Hematopoietic multipotent progenitor cell (in vitro differentiated cells): ENCODE data around the gene MICALL2. TPM values are rescaled to one million over a fixed set of nuclear protein-coding genes. Genes with fewer than 3 reads are reported as not detected.

Experiments
- DNase-seq, 3 donors: peaks; one replicate each; pipeline ENCODE4 v3.0.0-alpha.2; 2011 to 2015; ENCODE audit warnings: low read depth in 2 of 3, low spot score in 2 of 3
- total RNA-seq: library from RNA; depleted of rRNA; stranded (reverse); fragments of >200 nt; gene quantifications from one replicate; pipeline ENCODE4 v1.2.3, GENCODE V29; 2012

MICALL2 gene
- total RNA-seq, 1 donor = 8.1 TPM

- no peak for DNase-seq
These were observed 34.3 kb upstream of the MICALL2 start for GRCh38 chr7:1493571-1493970.

- no peak for DNase-seq
These were observed 33.9 kb upstream of the MICALL2 start for GRCh38 chr7:1493129-1493528.

- no peak for DNase-seq
These were observed 33.4 kb upstream of the MICALL2 start for GRCh38 chr7:1492640-1493039.

- DNase-seq = no peak
These were observed 33.0 kb upstream of the MICALL2 start for GRCh38 chr7:1492221-1492620.

GRCh38 chr7:1490837-1491236 lies 31.6 kb upstream of the MICALL2 start:
- no peak for DNase-seq

- no peak for DNase-seq
These were observed 30.1 kb upstream of the MICALL2 start for GRCh38 chr7:1489336-1489735.

GRCh38 chr7:1488016-1488415 lies 28.7 kb upstream of the MICALL2 start:
- no peak for DNase-seq

GRCh38 chr7:1487466-1487865 lies 28.2 kb upstream of the MICALL2 start:
- no peak for DNase-seq

GRCh38 chr7:1486571-1486970 lies 27.3 kb upstream of the MICALL2 start:
- DNase-seq = no peak

- no peak for DNase-seq
These were observed 25.9 kb upstream of the MICALL2 start for GRCh38 chr7:1485156-1485555.

- DNase-seq = no peak
These were observed 25.3 kb upstream of the MICALL2 start for GRCh38 chr7:1484569-1484968.

GRCh38 chr7:1483536-1484505 lies 24.6 kb upstream of the MICALL2 start:
- DNase-seq = no peak

- no peak for DNase-seq
These were observed 23.8 kb upstream of the MICALL2 start for GRCh38 chr7:1483079-1483478.

GRCh38 chr7:1481300-1481699 lies 22.0 kb upstream of the MICALL2 start:
- DNase-seq = no peak

GRCh38 chr7:1480670-1481069 lies 21.4 kb upstream of the MICALL2 start:
- no peak for DNase-seq

- no peak for DNase-seq
These were observed 20.0 kb upstream of the MICALL2 start for GRCh38 chr7:1479287-1479686.

GRCh38 chr7:1478480-1478879 lies 19.2 kb upstream of the MICALL2 start:
- no peak for DNase-seq

- no peak for DNase-seq
These were observed 17.6 kb upstream of the MICALL2 start for GRCh38 chr7:1476859-1477258.

- DNase-seq = no peak
These were observed 16.7 kb upstream of the MICALL2 start for GRCh38 chr7:1475991-1476390.

- no peak for DNase-seq
These were observed 16.1 kb upstream of the MICALL2 start for GRCh38 chr7:1475393-1475792.

GRCh38 chr7:1474736-1475135 lies 15.5 kb upstream of the MICALL2 start:
- no peak for DNase-seq

- DNase-seq = peak; percentile 80 to 86 (median 82)
These were observed 14.7 kb upstream of the MICALL2 start for GRCh38 chr7:1473864-1474512.
